ENCODE results near the gene KRT4.
"Not testable (repeated sequence)": the region's sequence is repeated elsewhere in the genome, so short reads cannot be mapped to it uniquely, and the experiment has no call there.

KRT4 gene

GRCh38 chr12:52807544-52808470, 6.1 kb downstream of the KRT4 start:
- no peak for DNase-seq

DNA sequence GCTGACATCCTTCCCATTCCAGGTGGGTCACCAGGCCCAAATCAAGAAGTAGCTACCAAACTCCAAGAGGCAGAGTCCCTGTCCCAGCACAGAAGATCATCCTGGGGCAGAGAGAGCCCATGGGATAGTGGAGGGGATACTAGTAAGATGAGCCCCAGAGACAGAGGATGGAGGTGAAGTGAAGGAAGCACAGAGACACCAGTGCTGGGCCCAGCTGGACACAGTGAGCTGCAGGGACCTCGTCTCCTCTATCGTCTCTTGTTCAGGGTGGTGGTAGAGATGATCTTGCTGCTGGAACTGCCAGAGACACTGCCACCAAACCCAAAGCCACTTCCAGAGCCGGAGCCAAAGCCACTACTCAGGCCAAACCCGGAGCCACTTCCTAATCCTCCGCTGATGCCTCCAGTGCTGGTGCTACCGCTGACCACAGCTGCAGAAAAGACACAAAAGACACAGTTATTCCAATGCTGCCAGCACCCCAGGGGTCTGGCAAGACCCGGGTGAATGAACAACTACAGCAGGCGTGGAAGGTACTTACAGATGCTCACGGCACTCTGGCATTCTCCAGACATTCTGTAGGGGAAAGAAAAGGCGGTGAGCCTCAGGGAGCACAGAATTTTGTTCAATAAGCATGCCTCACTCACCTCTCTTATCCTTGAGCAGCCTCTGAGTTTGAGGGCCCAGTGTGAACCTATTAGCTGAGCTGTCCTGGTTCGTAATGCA, 6.9 kb downstream of the KRT4 start:
- DNase-seq, result no peak

DNA sequence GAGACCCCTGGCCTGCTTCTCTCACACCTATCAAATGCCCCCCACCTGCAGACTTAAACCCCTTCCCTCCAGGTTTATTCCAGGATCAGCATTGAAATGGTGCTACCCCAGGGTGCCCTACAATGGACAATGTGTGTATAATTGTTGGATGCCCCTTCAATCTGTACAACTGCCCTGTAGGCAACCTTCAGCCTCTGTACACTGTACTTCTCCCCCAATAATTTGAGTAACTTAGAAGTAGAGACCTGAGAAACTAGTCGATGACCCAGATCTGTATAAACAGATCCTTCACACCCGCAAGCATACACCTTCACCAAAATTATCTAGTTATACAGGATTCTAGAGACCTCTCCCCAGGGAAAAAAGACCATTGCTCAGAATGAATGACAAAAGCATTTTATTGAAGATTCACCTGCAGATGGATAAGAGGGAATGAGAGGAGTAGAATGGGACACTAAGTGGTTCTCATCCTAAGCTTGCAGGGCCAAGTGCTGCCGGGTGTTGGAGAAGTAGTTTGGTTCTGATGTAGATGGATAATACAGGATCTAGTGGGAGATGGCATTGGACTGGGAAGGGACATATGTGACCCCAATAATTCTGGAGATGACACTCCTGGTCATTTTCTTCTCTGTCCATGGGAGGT, 7.6 kb downstream of the KRT4 start:
- no peak for DNase-seq

- no peak for DNase-seq
Measured at GRCh38 chr12:52805739-52806138, 8.2 kb downstream of the KRT4 start.

DNA sequence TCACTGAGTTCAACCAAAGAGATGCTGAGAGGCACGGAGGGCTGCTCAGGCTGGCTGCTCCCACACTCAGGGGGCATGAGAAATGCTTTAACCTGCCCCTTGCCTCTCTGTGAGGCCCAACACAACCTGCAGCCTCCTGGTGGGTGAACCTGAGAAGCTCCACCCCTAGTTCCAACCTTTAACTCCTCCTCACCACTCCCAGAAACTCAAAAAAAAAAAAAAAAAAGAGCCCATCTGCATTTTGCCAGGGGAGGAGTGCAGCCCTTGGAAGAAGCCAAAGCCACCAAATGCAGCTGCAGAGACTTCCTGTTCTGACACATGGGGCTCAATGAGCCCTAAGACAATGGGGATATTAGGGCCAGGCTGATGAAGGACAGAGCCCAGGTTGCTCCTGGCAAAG, 8.9 kb downstream of the KRT4 start:
- no peak for DNase-seq

- no peak for DNase-seq
Measured at GRCh38 chr12:52802442-52802841, 11.5 kb downstream of the KRT4 start.

DNA sequence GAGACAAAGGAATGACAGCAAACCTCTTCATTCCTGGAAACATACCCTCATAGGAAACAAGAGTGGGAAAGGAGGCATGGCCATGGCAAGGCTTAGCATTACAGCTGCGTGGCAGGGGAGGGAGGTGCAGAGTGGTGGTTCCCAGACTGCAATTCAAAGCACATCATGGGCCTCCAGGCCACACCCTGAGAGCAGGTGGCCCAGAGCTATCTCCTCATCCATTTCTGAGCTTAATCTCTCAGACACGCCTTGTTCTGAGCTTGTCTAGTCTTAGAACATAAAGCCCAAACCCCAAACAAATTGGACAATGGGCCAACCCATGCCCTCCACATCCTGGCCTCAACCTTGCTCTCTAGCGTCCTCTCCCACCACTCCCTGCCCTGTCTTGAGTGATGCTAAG, 12.1 kb downstream of the KRT4 start:
- DNase-seq, result no peak

DNA sequence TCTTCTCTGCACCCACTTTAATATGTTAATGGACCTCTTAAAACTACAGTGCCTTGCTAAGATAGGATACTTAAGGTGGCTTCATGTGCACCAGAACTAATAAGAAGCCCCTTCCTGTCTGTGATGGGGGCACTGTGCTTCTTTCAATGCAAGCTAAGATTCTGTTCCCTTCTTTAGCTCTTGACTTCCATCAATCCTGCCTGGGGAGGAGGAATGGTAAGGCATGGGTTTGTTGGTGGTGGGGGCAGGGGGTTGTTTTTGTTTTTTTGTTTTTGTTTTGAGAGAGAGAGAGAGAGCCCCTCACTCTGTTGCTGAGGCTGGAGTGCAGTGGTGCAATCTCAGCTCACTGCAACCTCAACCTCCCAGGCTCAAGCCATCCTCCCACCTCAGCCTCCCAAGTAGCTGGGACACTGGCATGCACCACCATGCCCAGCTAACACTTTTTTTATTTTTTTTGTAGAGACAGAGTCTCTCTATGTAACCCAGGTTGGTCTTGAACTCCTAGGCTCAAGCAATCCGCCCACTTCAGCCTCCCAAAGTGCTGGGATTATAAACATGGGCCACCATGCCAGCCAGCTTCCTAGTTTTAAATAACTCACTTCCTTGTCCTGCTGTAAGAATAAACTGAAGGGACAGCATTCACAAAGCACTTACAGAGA, 13.5 kb downstream of the KRT4 start:
- DNase-seq, result no peak

DNA sequence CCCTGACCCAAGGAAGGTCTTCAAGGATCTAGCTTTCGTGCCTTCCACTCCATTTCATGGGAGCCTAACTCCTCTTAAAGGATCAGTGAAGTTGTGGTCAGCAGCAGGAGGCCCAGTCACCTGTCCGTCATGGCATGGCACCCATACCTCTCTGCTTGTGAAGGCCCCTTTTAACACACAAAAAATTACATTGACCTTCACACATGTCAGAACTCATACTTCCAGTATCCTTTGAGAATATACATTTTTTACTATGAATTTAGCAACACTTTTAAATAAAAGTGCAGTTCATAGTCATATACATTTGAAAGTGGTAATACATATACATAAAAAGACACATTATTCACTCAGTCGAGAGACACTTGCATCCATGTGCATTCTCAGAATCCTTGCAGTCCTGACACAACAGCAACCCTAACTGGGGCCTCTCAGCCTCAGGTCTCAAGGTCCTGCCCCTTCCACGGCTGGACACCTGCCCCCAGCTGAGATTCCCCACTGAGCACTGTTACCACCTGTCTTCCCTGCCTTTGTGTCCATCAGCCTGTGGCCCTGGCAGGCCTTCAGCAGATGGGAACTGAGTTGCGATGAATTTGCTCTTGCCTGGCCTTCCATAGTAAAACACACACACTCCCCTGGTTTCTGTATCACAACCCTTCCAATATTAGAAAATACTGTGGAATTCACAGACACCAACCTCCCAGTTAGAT, 14.3 kb downstream of the KRT4 start:
- DNase-seq, result no peak

DNA sequence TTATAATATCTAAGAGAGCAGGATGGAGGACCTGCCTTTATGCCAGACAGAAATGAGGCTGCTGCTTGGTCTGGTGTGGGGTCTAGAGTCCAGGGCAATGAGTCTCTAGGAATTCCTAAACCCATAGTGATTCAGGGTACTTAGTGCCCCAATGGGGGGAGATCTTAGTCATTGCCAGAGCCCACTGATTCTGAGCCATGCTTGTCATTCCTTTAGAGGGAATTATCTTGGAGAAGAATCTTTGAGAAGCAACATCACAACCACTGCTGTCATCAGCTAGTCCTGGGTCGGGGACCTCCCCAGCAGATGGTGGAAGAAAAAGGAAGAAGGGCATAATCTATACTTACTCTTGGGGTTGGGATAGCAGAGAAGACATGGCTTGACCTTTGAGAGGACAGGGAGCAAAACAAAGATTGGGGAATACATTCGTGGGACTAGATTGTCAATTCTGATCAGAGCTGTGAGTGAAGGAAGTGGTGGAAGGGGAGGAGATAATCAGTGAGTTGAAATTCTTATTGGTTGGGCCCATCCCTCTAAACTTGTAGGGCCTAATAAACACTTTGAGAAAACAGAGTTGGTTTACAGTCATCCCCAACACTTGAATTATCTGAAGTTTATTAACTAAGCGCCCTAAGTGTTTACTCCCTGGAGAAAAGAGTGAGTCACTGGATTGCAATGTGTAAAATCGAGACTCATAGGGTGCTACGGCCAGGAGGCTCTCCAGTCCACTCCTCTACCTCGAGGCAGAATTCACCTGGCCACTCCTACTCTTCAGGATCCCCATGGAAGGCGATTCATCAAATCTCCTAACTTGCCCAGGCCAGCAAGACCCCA, 15.0 kb downstream of the KRT4 start:
- no peak for DNase-seq

DNA sequence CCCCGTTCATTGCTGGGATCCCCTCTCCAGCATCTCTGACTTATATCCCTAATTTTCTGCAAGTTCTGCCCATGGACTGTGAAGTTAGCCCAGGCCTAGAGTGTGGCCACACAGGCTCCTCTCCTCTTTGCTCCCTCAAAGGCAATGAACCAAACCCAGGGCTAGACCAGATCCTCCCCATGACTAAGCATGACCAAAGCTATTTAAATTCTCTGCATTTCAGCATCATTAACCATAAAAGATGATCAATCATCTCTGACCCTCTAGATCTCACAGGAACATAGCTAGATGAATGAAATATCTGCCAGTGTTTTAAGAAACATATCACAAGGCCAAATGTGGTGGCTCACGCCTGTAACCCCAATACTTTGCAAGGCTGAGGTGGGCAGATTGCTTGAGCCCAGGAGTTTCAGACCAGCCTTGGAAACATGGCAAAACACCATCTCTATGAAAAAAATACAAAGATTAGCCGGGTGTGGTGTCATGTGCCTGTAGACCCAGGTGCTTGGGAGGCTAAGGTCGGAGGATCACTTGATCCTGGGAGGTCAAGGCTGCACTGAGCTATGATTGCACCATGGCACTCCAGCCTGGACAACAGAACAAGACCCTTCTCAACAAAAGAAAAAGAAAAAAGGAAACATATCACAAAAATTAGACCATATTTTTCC, 15.8 kb downstream of the KRT4 start:
- DNase-seq, result no peak

DNA sequence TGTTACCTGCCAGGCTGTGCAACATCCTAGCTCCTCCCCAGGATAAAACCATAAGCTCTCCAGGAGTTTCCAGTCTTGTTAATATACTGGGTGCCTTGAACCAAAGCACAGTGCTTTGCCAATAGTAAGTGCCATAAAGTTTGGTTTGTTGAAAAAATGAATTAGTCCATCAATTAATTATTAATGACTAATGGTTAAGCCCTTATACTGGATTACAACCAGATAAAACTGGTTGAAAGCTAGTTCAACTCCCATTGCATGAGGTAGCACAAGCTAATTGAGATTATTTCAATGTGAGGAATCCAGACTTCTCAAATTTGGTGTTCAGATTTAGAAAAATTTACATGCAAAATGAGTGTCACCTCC, 16.4 kb downstream of the KRT4 start:
- DNase-seq, result no peak

GRCh38 chr12:52796839-52797528, 16.9 kb downstream of the KRT4 start:
- DNase-seq, result no peak

GRCh38 chr12:52796429-52796794, 17.5 kb downstream of the KRT4 start:
- DNase-seq, result no peak

- no peak for DNase-seq
Measured at GRCh38 chr12:52795694-52796428, 18.1 kb downstream of the KRT4 start, which contains the start of gene KRT3. Gene KRT3, minus strand, starts transcription at chr12:52796117. Its CDS starts 75 bp downstream, at chr12:52796042.

GRCh38 chr12:52795332-52795674, 18.6 kb downstream of the KRT4 start:
- not testable (repeated sequence) for DNase-seq

GRCh38 chr12:52794479-52795331, 19.2 kb downstream of the KRT4 start:
- no peak for DNase-seq

GRCh38 chr12:52792185-52793029, 21.5 kb downstream of the KRT4 start:
- DNase-seq, result no peak

All from stimulated activated CD4-positive, alpha-beta T cell treated with anti-CD3 and anti-CD28 coated beads, Interleukin-4, amount 100 ng/mL, for 4 hours (primary cell).